NCI-H2196 treated with DMSO at 0.1 percent for 48 hours (cell line): Measurements from ENCODE around the gene CCDC7.
"Not testable (repeated sequence)": the region's sequence is repeated elsewhere in the genome, so short reads cannot be mapped to it uniquely, and the experiment has no call there.

Experiments
- DNase-seq: peaks from one replicate; lab custom pipeline; 2025; ENCODE audit not compliant: unreplicated experiment; lab: John Stamatoyannopoulos, UW

CCDC7 gene

GRCh38 chr10:32446536-32447406, 831 bp downstream of the CCDC7 start:
- DNase-seq: no peak

GRCh38 chr10:32454148-32454547, 8.2 kb downstream of the CCDC7 start:
- DNase-seq: no peak

DNA sequence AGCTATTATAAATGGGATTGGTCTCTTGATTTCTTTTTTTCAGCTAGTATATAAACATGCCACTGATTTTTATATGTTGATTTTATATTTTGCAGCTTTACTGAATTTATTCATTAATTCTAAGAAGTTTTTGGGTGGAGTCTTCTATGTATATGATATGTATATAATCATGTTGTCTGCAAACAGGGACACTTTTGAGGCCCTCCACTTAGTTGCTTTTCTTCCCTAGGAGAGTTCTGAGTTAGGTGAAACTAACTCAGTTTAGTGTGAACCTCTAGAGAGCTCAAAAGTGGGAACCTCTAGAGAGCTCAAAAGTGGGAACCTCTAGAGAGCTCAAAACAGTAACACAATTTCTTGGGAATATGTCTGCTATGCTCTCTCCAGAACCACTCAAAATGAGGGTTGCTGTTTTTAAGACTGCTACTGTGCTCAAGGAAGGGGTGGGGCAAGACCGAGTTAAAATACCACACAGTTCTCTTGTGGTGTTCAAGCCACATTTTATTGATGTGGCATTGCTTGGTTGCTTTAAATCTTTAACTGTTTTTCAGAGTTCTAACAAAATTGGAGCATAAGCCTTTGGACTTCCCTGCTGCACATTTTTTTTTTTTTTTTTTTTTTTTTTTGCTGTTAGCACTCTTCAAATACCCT, 13.2 kb downstream of the CCDC7 start:
- no peak for DNase-seq

- no peak for DNase-seq
Observed at GRCh38 chr10:32461203-32461602, 15.3 kb downstream of the CCDC7 start.

- DNase-seq: no peak
Observed at GRCh38 chr10:32471232-32471631, 25.3 kb downstream of the CCDC7 start.

DNA sequence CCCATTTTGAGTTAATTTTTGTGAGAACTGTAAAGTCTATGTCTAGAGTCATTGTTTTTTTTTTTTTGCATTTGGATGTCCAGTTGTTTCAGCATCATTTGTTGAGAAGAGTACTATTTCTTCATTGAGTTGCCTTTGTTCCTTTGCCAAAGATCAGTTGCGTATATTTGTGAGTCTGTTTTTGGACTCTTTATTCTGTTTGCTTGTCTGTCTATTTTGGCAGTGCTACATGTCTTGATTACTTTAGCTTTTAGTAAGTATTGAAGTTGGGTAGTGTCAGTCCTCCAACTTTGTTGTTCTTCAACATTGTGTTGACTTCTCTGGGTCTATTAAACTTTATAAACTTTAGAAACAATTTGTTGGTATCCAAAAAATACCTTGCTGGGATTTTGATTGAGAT, 31.6 kb downstream of the CCDC7 start:
- no peak for DNase-seq

- no peak for DNase-seq
Observed at GRCh38 chr10:32481606-32482005, 35.7 kb downstream of the CCDC7 start.

GRCh38 chr10:32483019-32483502, 37.1 kb downstream of the CCDC7 start:
- DNase-seq: not testable (repeated sequence)

DNA sequence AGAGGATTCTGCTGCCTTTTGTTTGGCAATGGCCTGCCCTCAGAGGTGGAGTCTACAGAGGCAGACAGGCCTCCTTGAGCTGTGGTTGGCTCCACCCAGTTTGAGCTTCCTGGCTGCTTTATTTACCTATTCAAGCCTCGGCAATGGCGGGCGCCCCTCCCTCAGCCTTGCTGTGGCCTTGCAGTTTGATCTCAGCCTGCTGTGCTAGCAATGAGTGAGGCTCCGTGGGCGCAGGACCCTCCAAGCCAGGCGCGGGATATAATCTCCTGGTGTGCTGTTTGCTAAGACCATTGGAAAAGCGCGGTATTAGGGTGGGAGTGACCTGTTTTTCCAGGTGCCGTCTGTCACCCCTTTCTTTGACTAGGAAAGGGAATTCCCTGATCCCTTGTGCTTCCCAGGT, 42.1 kb downstream of the CCDC7 start:
- not testable (repeated sequence) for DNase-seq

- no peak for DNase-seq
Observed at GRCh38 chr10:32489158-32489557, 43.2 kb downstream of the CCDC7 start.

- DNase-seq: no peak
Observed at GRCh38 chr10:32489901-32490300, 44.0 kb downstream of the CCDC7 start.

GRCh38 chr10:32494562-32494961, 48.6 kb downstream of the CCDC7 start:
- not testable (repeated sequence) for DNase-seq

- not testable (repeated sequence) for DNase-seq
Observed at GRCh38 chr10:32500136-32500535, 54.2 kb downstream of the CCDC7 start.

DNA sequence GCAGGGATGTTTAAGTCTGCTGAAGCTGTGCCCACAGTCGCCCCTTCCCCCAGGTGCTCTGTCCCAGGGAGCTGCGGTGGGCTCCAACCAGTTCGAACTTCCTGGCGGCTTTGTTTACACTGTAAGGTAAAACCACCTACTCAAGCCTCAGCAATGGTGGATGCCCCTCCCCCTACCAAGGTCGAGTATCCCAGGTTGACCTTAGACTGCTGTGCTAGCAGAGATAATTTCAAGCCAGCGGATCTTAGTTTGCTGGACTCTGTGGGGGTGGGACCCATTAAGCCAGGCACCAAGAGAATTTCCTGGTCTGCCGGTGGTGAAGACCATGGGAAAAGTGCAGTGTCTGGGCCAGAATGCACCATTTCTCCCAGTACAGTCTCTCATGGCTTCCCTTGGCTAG, 56.0 kb downstream of the CCDC7 start:
- DNase-seq: no peak

DNA sequence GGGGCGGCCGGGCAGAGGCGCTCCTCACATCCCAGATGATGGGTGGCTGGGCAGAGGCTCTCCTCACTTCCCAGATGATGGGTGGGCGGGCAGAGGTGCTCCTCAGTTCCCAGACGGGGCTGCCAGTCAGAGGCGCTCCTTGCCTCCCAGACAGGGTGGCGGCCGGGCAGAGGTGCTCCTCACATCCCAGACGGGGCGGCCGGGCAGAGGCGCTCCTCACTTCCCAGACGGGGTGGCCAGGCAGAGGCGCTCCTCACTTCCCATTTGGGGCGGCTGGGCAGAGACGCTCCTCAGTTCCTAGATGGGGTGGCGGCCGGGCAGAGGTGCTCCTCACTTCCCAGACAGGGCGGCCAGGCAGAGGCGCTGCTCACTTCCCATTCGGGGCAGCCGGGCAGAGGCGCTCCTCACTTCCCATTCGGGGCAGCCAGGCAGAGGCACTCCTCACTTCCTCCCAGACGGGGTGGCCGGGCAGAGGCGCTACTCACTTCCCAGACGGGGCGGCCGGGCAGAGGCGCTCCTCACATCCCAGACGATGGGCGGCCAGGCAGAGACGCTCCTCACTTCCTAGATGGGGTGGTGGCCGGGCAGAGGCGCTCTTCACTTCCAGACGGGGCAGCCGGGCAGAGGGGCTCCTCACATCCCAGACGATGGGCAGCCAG, 60.0 kb downstream of the CCDC7 start:
- not testable (repeated sequence) for DNase-seq

DNA sequence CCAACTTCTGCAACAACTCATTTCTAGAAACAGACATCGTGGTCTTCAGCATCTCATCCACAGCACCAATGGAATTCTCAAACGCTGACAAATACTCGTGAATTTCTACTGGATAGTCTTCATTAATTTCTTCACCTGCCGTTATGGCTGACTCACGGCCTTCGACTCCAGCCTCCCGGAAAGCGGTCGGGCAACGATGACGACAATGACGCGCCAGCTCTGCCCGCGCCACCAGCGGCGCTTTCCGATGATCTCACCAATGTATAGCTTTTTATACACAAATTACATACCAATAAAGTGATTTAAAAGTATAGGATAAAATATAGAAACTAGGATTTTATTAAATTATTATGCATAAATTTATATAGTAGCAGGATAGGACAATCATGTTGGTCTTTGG, 65.7 kb downstream of the CCDC7 start:
- DNase-seq: no peak

DNA sequence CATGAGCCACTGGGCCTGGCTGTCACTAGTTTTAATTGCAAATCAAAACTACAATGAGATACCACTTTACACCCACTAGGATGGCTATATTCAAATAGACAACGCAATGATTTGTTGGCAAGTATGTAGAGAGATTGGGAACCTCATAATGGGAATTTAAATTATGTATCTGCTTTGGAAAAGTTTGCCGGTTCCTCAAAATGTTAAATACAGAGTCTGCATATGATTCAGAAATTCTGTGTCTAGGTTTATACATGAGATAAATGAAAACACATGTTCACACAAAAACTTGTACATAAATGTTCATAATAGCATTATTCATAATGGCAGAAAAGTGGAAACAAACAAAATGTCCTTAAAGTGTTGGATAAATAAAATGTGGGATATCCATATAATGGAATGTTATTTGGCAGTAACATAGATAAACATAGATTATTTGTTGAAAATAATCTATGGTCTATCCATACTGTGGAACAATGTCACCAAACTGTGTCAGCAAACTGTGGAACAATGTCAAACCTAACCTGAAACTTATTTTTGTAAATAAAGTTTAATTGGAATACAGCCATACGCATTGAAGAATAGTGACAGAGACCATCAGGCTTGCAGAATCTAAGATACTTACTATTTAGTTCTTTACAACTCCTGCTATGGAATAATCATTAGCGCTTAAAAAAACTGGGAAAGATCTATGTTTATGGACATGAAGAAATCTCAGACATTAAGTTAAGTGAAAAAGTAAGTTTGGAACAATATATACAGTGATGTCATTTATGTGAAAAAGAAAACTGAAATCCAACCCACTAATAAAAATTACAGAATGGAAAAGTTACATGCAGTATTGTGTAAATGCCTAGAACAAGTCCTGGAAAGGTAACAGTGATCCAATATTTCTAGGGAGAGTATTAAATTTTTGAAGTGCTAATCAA, 70.9 kb downstream of the CCDC7 start:
- no peak for DNase-seq

DNA sequence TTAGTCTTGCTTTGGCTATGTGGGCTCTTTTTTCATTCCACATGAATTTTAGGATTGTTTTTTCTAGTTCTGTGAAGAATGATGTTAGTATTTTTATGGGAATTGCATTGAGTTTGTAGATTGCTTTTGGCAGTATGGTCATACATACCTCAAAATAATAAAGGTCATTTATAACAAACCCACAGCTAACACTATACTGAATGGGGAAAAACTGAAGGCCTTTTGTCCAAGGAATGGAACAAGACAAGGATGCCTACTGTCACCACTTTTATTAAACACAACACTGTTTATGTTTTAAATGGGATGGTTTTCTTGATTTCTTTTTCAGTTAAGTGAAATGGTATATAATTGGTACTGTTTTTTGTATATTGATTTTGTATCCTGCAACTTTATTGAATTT, 84.3 kb downstream of the CCDC7 start:
- DNase-seq: no peak

- no peak for DNase-seq
Observed at GRCh38 chr10:32538256-32538655, 92.3 kb downstream of the CCDC7 start.

DNA sequence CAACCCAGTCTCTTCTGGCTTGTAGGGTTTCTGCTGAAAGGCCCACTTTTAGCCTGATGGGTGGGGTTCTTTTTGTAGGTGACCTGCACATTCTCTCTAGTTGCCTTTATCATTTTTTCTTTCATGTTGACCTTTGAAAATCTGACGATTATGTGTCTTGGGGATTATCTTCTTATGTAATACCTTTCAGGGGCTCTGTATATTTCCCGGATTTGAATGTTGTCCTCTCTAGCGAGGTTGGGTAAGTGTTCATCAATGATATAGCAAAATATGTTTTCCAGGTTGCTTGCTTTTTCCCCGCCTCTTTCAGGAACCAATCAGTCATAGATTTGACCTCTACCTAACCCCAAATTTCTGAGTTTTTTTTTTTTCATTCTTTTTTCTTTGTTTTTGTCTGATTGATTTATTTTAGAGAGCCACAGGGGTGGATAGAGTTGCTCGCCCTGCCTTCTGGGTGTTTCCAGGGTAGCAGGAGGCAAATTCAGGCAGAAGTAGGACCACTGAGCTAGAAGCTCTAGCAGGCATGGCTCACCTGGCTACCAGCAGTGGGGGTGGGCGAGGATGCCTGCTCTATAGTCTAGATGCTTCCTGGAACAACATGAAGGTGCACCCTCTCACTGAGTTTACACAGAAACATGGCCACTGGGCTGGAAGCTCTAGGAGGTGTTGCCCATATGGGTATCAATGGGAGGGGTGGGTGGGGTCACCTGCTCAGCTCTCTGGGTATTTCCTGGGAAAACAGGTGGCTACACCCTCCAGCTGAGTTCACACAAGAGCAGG, 94.9 kb downstream of the CCDC7 start:
- no peak for DNase-seq
